ENCODE measurements around the gene TMEM151A. TPM values are rescaled to one million over a fixed set of nuclear protein-coding genes. Genes with fewer than 3 reads are reported as not detected.

Gene TMEM151A
- total RNA-seq (2021; fragmentation: NEBNext Ultra II Directional; extraction: Animal tissue kit (Norgen Biotek cat#: 25700)): under 1 TPM in 2 of 6 experiments, not detected in 4; 0.07 to 0.11 TPM
- long read RNA-seq: 0 reads

GRCh38 chr11:66291706-66292542 lies at the start of gene TMEM151A:
Gene TMEM151A, plus strand, starts transcription at chr11:66291894. Its CDS starts 120 bp downstream, at chr11:66292014.
- TF ChIP-seq CTCF (IDR thresholded peaks at IDR 0.05): no peak
- Mint-ChIP-seq H3K27ac (no peak within 1 kb of the TSS), H3K4me3 (peak within 1 kb of the TSS; percentile 96; the same call in 1 of the 2 replicates), H3K36me3 (ENCODE audit: low read depth) (no peaks in the 10 kb centered on the region), H3K9me3 (no peaks in the 10 kb centered on the region), H3K27me3 (ENCODE audit: insufficient read depth) (peaks cover 13% of the 10 kb centered on the region), H3K4me1 (ENCODE audit: low read depth) (peaks cover 28% of the 10 kb centered on the region)
- DNase-seq: no peak

- no peak for TF ChIP-seq CTCF (IDR thresholded peaks at IDR 0.05)
- Mint-ChIP-seq H3K27ac (no peak overlapping the region), H3K4me1 (ENCODE audit: low read depth) (no peaks in the 10 kb centered on the region), H3K9me3 (no peaks in the 10 kb centered on the region), H3K36me3 (ENCODE audit: low read depth) (peaks cover 5% of the 10 kb centered on the region; the same call in 1 of the 2 replicates), H3K27me3 (ENCODE audit: insufficient read depth) (peaks cover 3% of the 10 kb centered on the region), H3K4me3 (no peak overlapping the region)
- no peak for DNase-seq
These were observed 49.5 kb upstream of the TMEM151A start for GRCh38 chr11:66242095-66242765.

- DNase-seq: no peak
- H3K36me3 Mint-ChIP-seq (ENCODE audit: low read depth): peaks cover 5% of the 10 kb centered on the region; the same call in 1 of the 2 replicates
- no peak overlapping the region; the same call in 1 of the 2 replicates for H3K27ac Mint-ChIP-seq
- H3K9me3 Mint-ChIP-seq: no peaks in the 10 kb centered on the region
- no peak overlapping the region for H3K4me3 Mint-ChIP-seq
- peaks cover 5% of the 10 kb centered on the region for H3K27me3 Mint-ChIP-seq (ENCODE audit: insufficient read depth)
- H3K4me1 Mint-ChIP-seq (ENCODE audit: low read depth): no peaks in the 10 kb centered on the region
- no peak for TF ChIP-seq CTCF (IDR thresholded peaks at IDR 0.05)
These were observed 47.7 kb upstream of the TMEM151A start for GRCh38 chr11:66243782-66244535.

GRCh38 chr11:66247295-66247694 lies 44.4 kb upstream of the TMEM151A start:
- H3K27ac Mint-ChIP-seq: no peak overlapping the region
- H3K9me3 Mint-ChIP-seq: no peaks in the 10 kb centered on the region
- no peak overlapping the region for H3K4me3 Mint-ChIP-seq
- DNase-seq: no peak
- H3K27me3 Mint-ChIP-seq (ENCODE audit: insufficient read depth): peaks cover 5% of the 10 kb centered on the region
- no peaks in the 10 kb centered on the region for H3K4me1 Mint-ChIP-seq (ENCODE audit: low read depth)
- H3K36me3 Mint-ChIP-seq (ENCODE audit: low read depth): peaks cover 14% of the 10 kb centered on the region
- TF ChIP-seq CTCF (IDR thresholded peaks at IDR 0.05): no peak

GRCh38 chr11:66247801-66248200 lies 43.9 kb upstream of the TMEM151A start:
- DNase-seq: no peak
- TF ChIP-seq CTCF (IDR thresholded peaks at IDR 0.05): no peak
- peaks cover 7% of the 10 kb centered on the region for H3K27me3 Mint-ChIP-seq (ENCODE audit: insufficient read depth)
- H3K4me3 Mint-ChIP-seq: no peak overlapping the region
- H3K27ac Mint-ChIP-seq: no peak overlapping the region
- no peaks in the 10 kb centered on the region for H3K9me3 Mint-ChIP-seq
- peaks cover 14% of the 10 kb centered on the region for H3K36me3 Mint-ChIP-seq (ENCODE audit: low read depth)
- H3K4me1 Mint-ChIP-seq (ENCODE audit: low read depth): no peaks in the 10 kb centered on the region
